Measurements from ENCODE around the gene BACH2. TPM values are rescaled to one million over a fixed set of nuclear protein-coding genes. Genes with fewer than 3 reads are reported as not detected.

Gene BACH2
- total RNA-seq, 2 experiments from 2014 or later, result 157 to 170 TPM

GRCh38 chr6:90269334-90269733, 27.3 kb downstream of the BACH2 start:
- Histone ChIP-seq H3K36me3 (ENCODE audit: insufficient read depth, low read length) (peaks cover 3% of the 10 kb centered on the region), H3K27me3 (ENCODE audit: control insufficient read depth in 1 of 2, insufficient read depth in 2 of 2, low read length in 2 of 2) (no peaks in the 10 kb centered on the region), H3K27ac (ENCODE audit: low read depth in 1 of 2, low read length in 2 of 2) (no peak overlapping the region), H3K4me1 (ENCODE audit: insufficient read depth, low read length) (peaks cover 45% of the 10 kb centered on the region), H3K9me3 (ENCODE audit: control insufficient read depth in 1 of 2, insufficient read depth in 1 of 2, low read length in 2 of 2) (no peaks in the 10 kb centered on the region), H3K4me3 (ENCODE audit: low read length) (no peak overlapping the region)
- H3K9me3 Mint-ChIP-seq, result peaks cover 3% of the 10 kb centered on the region
- DNase-seq (no peak), ATAC-seq (ENCODE audit: poor library complexity) (no peak)
- H3K27ac Mint-ChIP-seq, result peak overlapping the region; percentile 83
- no peaks in the 10 kb centered on the region for H3K27me3 Mint-ChIP-seq
- peaks cover 60% of the 10 kb centered on the region for H3K36me3 Mint-ChIP-seq (ENCODE audit: low read depth)
- CTCF ChIA-PET, result interaction anchor here (1.4 to 1.9 kb wide), 2 partner anchors 13 to 329 kb away, joined by 3 to 4 read pairs; no protein-coding TSS in a partner anchor
- intact Hi-C loops (cut with DNase I, micrococcal nuclease), result no loop called here
- H3K4me1 Mint-ChIP-seq (ENCODE audit: low read depth), result peaks cover 93% of the 10 kb centered on the region
- TF ChIP-seq, protein P1, sequence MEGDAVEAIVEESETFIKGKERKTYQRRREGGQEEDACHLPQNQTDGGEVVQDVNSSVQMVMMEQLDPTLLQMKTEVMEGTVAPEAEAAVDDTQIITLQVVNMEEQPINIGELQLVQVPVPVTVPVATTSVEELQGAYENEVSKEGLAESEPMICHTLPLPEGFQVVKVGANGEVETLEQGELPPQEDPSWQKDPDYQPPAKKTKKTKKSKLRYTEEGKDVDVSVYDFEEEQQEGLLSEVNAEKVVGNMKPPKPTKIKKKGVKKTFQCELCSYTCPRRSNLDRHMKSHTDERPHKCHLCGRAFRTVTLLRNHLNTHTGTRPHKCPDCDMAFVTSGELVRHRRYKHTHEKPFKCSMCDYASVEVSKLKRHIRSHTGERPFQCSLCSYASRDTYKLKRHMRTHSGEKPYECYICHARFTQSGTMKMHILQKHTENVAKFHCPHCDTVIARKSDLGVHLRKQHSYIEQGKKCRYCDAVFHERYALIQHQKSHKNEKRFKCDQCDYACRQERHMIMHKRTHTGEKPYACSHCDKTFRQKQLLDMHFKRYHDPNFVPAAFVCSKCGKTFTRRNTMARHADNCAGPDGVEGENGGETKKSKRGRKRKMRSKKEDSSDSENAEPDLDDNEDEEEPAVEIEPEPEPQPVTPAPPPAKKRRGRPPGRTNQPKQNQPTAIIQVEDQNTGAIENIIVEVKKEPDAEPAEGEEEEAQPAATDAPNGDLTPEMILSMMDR (IDR thresholded peaks at IDR 0.05), result no peak
- POLR2A ChIA-PET, result interaction anchor here (0.7 to 1.2 kb wide), 5 partner anchors 15 to 86 kb away, joined by 3 to 7 read pairs (median 3); partner anchors contain the start of gene BACH2
- H3K4me3 Mint-ChIP-seq, result no peak overlapping the region

DNA sequence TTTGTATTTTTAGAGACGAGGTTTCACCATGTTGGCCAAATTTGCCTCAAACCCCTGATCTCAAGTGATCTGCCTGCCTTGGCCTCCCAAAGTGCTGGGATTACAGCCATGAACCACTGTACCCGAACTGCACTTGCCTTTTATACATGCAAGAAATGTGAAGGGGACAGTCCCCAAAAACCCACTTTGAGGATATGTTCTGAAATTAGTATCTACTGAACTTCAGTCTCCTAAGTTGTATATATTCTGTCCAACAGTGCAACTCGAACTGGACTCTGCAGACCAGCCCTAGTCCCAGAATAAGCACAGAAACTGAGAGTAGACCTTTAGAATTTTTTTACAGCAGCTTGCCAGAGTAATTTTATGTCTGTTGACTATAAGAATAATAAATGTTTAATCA, 28.5 kb downstream of the BACH2 start:
- Histone ChIP-seq H3K27me3 (ENCODE audit: control insufficient read depth in 1 of 2, insufficient read depth in 2 of 2, low read length in 2 of 2) (no peaks in the 10 kb centered on the region), H3K36me3 (ENCODE audit: insufficient read depth, low read length) (peaks cover 3% of the 10 kb centered on the region), H3K27ac (ENCODE audit: low read depth in 1 of 2, low read length in 2 of 2) (peak overlapping the region in 1 of 2 donors; percentile 39), H3K9me3 (ENCODE audit: control insufficient read depth in 1 of 2, insufficient read depth in 1 of 2, low read length in 2 of 2) (no peaks in the 10 kb centered on the region), H3K4me1 (ENCODE audit: insufficient read depth, low read length) (peaks cover 37% of the 10 kb centered on the region), H3K4me3 (ENCODE audit: low read length) (no peak overlapping the region)
- Mint-ChIP-seq H3K27me3 (no peaks in the 10 kb centered on the region), H3K4me1 (ENCODE audit: low read depth) (peaks cover 93% of the 10 kb centered on the region), H3K9me3 (peaks cover 3% of the 10 kb centered on the region), H3K27ac (peak overlapping the region; percentile 96), H3K36me3 (ENCODE audit: low read depth) (peaks cover 70% of the 10 kb centered on the region), H3K4me3 (no peak overlapping the region)
- ChIA-PET CTCF (interaction anchor here (1.4 to 1.9 kb wide), 2 partner anchors 12 to 328 kb away, joined by 3 to 4 read pairs; no protein-coding TSS in a partner anchor), POLR2A (interaction anchor here (1.0 to 2.2 kb wide), 3 partner anchors 29 to 84 kb away, joined by 3 to 8 read pairs (median 3); partner anchors contain the start of gene BACH2)
- intact Hi-C loops (cut with DNase I, micrococcal nuclease), result no loop called here
- TF ChIP-seq, protein P1 (IDR thresholded peaks at IDR 0.05), result no peak
- DNase-seq, result no peak
- ATAC-seq (ENCODE audit: poor library complexity), result no peak

GRCh38 chr6:90266905-90267621, 29.6 kb downstream of the BACH2 start:
- H3K27me3 Mint-ChIP-seq, result no peaks in the 10 kb centered on the region
- H3K36me3 Mint-ChIP-seq (ENCODE audit: low read depth), result peaks cover 76% of the 10 kb centered on the region
- peak overlapping the region; percentile 53 for H3K4me3 Mint-ChIP-seq
- ChIA-PET CTCF (interaction anchor here (1.1 to 1.3 kb wide), 2 partner anchors 89 to 126 kb away, joined by 3 to 4 read pairs; no protein-coding TSS in a partner anchor), POLR2A (interaction anchor here (0.6 to 2.3 kb wide), 21 partner anchors 11 to 107 kb away, joined by 3 to 15 read pairs (median 4); no protein-coding TSS in a partner anchor)
- H3K27me3 ChIP-seq (ENCODE audit: control insufficient read depth in 1 of 2, insufficient read depth in 2 of 2, low read length in 2 of 2), result no peaks in the 10 kb centered on the region
- H3K9me3 Mint-ChIP-seq, result peaks cover 3% of the 10 kb centered on the region
- intact Hi-C loops (cut with DNase I, micrococcal nuclease), result loop anchor here in 1 of 2 experiments (1.0 to 2.0 kb wide), 3 partner anchors 18 to 49 kb away; no protein-coding TSS in a partner anchor
- H3K4me1 ChIP-seq (ENCODE audit: insufficient read depth, low read length), result peaks cover 25% of the 10 kb centered on the region
- DNase-seq (peak in 5 of 14 experiments; percentile 31 to 66 (median 56)), ATAC-seq (ENCODE audit: poor library complexity) (peak; percentile 76)
- peak overlapping the region; percentile 32 to 71 for H3K27ac ChIP-seq (ENCODE audit: low read depth in 1 of 2, low read length in 2 of 2)
- no peak overlapping the region for H3K4me3 ChIP-seq (ENCODE audit: low read length)
- peaks cover 93% of the 10 kb centered on the region for H3K4me1 Mint-ChIP-seq (ENCODE audit: low read depth)
- peak overlapping the region; percentile 96 for H3K27ac Mint-ChIP-seq
- H3K36me3 ChIP-seq (ENCODE audit: insufficient read depth, low read length), result peaks cover 3% of the 10 kb centered on the region
- H3K9me3 ChIP-seq (ENCODE audit: control insufficient read depth in 1 of 2, insufficient read depth in 1 of 2, low read length in 2 of 2), result no peaks in the 10 kb centered on the region
- TF ChIP-seq, protein P1 (IDR thresholded peaks at IDR 0.05), result no peak
